Measurements from ENCODE around the gene SMIM13.

- no peak for TF ChIP-seq SIN3A (IDR thresholded peaks at IDR 0.05; ENCODE audit: borderline replicate concordance, insufficient read depth, low read length)
- no peak for TF ChIP-seq TAF1 (IDR thresholded peaks at IDR 0.05; ENCODE audit: borderline replicate concordance, insufficient read depth, low read length)
Measured at GRCh38 chr6:11141295-11141694, 47.7 kb downstream of the SMIM13 start.
